NCI-H460 (cell line): ENCODE results near the gene ZNF236. TPM values are rescaled to one million over a fixed set of nuclear protein-coding genes. Genes with fewer than 3 reads are reported as not detected.

Source experiments
- DNase-seq: peaks from one replicate; pipeline ENCODE4 v3.0.0-alpha.2; 2016; ENCODE audit warnings: low read depth; ENCODE audit errors: extremely low read depth
- total RNA-seq: library from RNA; depleted of rRNA; stranded (reverse); fragments of >200 nt; shearing (Covaris generic); gene quantifications from 2 replicates; pipeline ENCODE4 v1.2.3, GENCODE V29; 2014

ZNF236 gene
- total RNA-seq, 1 experiment from 2014 or later = 4.7 TPM

DNA sequence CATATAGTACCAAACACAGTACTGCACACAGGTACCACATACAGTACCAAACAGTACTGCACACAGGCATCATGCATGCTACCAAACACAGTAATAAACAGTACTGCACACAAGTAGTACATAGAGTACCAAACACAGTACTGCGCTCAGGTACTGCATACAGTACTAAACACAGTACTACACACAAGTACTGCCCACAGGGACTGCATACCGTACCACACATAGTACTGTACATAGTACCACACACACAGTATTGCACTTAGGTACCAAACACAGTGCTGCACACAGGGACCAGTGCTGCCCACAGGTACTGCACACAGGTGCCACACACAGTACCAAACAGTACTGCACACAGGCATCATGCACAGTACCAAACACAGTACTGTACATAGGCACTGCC is 74.9 kb downstream of the ZNF236 start:
- DNase-seq = no peak

DNA sequence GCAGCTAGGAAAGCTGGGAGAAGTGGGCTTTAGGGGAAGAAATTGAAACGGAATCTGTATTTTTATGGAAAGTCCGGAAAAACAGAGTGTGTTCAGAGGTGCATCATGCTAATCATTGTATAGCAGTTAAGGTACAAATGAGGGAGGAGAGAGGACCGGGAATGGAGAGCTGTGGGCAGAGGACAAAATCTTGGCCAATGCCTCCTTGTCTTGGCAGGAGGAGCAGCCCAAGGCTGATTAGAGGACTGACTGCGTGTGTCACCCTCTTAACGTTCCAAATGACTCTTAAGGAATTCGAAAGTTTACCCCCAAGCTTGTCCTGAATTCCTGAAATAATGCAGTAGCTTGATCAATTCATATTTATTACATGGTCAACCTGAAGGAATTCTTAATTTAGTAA is 81.0 kb downstream of the ZNF236 start:
- no peak for DNase-seq

DNA sequence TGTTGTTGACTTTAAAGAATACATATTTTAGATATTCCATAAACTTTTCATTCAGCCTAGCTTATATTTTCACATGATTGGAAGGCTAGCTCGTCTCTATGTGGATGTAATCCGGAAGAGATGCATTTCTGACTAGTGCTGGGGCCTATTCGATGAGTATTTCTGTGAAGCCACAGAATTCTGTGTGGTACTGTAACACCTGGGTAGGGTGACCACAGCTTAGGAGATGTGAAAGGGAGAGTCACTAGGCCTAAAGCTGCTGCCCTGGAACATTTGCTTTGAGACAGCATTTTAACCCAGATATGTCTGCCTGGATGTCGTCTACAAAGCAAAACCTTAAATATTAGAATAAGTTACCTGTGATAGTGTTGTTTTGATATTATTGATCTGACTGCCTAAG is 83.5 kb downstream of the ZNF236 start:
- DNase-seq = no peak

DNA sequence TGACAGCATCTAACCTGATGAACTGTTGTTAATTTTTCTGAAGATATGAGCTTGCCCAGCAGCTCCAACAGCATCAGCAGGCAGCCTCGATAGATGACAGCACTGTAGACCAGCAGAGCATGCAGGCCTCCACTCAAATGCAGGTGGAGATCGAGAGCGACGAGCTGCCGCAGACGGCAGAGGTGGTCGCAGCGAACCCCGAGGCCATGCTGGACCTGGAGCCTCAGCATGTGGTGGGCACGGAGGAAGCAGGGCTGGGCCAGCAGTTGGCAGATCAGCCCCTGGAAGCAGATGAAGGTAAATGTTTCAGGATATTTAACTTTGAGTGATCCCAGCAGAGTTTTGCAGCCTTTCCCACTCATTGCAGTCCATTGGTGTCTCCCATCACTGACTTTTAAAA is 85.9 kb downstream of the ZNF236 start:
- DNase-seq = no peak

DNA sequence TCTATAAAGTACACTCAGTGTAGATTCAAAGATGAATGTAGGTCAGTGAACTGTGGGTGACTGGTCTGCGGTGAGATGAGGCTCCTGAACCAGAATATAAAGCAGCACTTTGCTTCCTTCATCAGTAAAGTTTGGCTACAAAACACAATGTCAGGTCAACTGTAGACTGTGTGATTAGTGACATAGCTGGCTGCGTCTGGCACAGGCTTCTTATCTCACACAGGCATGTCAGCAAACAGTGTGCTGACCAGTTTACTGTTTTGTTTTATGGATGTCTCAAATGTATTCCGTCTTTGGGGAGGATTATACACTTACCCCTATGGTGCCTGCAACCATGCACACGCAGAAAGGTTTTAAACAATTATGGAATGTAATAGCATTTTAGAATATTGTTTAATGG is 87.1 kb downstream of the ZNF236 start:
- no peak for DNase-seq

DNA sequence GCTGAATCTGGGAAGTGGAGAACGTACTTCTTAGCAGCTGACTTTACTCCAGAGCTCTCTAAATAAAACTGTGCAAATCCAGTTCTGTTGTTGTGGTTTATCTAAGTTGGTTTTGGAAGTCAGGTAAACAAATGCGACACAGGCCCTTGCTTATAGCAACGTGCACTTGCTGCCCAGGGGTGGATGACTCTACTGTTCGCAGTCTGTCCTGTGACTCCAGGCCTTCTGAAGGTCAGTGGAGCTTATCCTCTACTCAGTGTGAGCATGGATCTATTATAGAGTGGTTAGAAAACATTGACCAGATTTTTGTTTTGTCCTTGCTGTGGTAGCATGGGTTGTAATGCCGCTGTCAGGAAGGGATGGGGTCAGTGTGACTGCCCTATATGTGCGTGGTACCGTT is 89.1 kb downstream of the ZNF236 start:
- DNase-seq = no peak

DNA sequence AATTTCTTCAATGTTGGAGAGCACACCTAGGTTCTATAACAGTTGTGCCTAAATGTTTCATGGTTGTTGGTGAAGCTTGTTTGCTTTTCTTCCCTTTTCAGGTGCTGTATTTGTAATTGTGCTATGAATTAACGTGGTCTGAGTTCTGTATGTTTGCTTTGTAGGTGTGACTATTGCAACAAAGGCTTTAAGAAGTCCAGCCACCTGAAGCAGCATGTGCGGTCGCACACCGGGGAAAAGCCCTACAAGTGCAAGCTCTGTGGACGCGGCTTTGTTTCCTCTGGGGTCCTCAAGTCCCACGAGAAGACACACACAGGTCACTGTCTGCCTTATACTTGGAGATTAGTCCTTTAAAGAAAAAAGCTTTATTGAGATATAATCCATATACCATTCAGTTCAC is 91.2 kb downstream of the ZNF236 start:
- no peak for DNase-seq

DNA sequence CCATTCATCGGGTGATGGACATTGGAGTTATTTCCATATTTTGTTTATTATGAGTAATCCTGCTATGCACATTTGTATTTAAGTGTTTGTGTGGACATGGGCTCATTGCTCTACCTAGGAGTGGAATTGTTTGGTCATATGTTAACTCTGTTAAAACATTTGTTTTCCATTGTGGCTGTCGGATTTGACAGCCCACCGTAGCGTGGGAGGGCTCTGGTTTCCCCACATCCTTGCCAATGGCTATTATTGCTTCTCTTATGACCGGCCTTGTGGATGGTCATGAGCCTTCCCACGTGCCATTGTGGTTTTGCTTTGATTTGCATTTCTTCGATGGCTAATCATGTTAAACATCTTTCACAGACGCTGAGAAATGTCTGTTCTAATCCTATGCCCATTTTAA is 92.0 kb downstream of the ZNF236 start:
- DNase-seq = no peak

DNA sequence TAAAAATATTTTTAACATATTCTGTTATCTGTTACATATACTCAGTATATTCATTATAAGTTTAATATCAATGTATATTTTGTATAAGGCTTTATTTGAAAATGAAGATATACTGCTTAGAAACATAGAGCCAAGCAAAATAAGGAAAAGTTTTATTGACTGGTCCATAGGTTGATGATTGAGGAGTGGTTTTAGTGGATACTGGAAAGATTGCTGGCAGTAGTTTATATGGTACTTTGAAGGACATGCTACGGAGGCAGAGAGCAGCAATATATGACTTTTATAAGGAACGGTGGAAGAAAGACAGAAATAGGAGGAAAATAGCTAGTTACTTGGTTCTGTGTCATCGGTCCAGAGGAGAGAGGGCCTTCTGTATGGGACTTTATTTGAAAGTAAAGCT is 92.4 kb downstream of the ZNF236 start:
- DNase-seq = no peak

DNA sequence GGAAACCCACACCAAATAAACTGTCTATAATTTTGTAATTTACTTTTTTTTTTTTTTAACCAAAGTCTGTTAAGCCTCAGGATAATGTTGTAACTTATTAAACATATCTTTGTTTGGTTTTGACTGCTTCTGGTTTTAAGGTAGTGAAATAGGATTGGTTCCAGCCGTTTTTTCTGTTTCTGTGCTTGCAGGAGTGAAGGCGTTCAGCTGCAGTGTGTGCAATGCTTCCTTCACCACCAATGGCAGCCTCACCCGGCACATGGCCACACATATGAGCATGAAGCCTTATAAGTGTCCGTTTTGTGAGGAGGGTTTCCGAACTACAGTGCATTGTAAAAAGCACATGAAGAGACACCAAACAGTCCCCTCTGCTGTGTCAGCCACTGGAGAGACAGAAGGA is 93.1 kb downstream of the ZNF236 start:
- DNase-seq = no peak

DNA sequence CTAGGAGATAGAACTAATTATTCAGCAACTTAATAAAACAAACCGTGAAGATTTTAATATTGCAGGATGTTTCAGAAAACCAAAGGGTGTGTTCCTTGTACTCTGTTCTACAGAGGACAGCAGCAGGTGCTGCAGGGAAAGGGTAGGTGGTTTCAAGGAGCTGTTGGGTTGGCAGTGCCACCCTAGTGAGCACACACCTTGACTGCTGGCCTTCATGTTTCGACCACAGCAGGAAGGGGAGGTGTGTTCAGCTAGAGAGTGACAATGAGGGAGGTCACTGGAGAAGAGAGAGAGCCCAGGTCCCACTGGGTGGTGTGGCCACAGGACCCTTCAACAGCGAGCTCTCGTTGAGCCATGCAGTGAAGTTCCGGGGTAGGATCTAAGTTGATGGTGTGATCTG is 98.6 kb downstream of the ZNF236 start:
- no peak for DNase-seq

DNA sequence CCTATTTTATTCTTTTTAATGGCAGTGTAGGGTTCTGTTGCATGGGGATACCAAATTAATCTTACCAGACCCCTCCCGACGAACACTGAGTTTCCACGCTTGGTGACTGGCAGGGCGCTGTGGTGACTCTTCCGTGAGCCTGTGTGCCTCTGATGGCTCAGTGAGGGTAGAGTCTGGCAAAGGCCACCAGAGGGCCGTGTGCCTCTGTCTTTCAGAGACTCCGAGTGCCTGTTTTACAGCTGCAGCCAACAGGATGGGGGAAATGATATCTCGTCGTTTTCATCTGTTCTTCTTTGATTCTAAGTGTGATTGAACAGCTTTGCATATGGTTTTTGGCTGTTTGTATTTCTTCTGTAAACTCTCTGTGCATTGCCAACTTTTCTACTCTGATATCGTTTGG is 99.8 kb downstream of the ZNF236 start:
- DNase-seq = peak; percentile 52

DNA sequence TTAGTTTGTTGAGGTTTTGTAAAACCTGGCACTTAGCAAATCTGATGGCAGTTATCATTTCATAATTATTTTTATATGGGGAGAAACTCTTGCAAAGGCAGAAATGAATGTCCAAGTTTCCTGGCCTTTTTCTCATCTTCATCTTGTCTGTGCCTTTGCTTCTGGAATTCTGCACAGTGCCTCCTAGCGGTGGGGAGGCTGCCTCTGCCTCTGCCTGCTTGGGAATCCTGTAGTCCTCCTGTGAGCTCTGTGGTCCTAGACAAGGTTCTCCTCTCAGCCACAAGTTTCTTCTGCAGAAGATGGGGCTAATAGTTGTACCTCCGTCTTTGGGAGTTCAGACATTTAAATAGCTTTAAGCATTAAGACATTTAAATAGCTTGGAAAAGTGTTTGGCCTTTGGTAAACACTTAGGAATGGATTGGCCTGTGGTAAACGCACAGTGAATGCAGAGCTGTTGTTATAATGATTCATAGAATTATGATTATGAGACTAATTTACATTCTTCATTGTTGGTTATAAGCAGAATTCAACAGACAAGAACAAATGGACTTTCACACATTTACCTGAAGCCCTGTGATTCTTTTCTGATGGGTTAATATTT is 101.2 kb downstream of the ZNF236 start:
- DNase-seq = peak; percentile 28

DNA sequence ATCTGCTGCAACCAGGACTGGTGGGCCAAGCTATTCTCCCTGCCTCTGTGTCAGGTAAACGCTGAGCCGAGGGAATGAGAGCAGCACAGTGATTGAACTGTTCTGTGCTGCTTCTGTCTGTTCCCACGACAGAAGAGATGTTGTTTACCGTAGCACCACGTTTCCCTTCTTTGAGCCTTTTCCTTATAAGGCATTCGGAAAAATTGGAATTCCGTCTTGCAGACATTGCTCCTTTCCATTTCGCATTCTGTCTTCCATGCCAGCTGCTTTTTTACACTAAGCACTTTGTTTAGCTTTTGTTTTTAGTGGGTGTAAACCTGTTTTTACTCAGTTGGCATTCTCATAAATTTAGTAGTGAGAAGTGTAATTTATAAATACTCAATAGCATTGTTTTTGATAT is 103.1 kb downstream of the ZNF236 start:
- DNase-seq = no peak

DNA sequence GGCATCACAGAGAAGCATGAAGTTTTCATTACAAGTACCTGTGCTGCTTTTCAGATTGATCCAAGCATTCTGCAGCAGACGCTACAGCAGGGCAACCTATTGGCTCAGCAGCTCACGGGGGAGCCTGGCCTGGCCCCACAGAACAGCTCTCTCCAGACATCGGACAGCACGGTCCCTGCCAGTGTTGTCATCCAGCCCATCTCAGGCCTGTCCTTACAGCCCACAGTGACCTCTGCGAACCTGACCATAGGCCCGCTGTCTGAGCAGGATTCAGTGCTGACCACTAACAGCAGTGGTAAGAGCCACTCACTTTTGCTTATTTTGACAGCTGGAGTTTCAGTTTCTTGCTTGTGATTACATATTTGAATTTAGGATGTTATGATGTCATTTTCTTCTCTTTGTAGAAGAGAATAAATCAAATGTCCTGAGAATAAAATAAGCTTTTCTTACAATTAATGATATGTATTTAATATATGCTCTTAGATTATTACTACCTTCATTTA is 104.9 kb downstream of the ZNF236 start:
- DNase-seq = no peak

DNA sequence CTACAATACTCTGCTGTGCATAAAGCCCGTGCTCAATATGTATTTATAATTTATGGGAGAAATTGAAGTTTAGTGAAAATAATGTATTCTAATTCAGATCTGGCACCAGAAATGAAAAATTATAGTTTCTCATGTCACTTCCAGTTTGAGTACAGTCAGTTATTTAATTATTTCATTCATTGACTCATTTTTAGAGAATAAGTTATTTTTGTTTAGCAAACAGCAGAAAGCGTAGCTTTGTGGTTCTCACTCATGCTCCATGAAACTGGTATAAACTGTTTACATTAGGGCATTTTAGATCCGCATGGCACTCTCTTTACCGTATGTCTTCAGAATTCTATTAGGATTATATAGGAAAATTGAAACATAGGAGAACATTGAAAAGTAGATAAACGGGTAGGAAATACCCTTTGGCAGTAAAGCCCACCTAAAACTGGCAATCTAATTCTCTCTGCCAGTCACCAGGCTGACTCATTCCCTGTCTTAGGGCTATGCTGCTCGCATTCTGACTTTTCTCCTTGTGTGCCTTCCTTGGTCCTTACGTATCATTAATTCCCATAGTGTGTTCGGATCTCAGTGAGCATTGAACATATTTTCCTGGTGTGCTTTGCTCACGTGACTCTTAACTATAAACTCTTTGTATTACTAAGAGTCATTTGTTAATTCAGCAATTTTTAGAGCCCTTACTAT is 106.0 kb downstream of the ZNF236 start:
- DNase-seq = no peak

DNA sequence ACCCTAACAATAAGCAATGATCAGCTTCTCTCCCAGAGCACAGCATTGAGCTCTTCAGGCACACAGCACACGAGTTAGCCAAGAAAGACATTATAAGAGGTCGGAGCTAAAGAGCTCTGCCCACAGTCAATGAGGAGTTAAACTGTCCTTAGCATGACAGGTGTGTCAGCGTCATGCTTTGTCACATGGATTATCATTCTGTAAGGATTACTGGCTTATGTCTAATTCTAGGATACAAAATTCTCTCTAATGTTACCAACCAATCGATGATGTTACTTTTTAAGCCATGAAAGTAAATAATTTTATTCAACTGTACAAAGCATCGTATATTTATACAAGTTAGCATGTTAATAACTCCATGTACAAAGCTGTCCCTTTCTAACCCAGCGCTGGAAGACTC is 108.8 kb downstream of the ZNF236 start:
- DNase-seq = no peak

DNA sequence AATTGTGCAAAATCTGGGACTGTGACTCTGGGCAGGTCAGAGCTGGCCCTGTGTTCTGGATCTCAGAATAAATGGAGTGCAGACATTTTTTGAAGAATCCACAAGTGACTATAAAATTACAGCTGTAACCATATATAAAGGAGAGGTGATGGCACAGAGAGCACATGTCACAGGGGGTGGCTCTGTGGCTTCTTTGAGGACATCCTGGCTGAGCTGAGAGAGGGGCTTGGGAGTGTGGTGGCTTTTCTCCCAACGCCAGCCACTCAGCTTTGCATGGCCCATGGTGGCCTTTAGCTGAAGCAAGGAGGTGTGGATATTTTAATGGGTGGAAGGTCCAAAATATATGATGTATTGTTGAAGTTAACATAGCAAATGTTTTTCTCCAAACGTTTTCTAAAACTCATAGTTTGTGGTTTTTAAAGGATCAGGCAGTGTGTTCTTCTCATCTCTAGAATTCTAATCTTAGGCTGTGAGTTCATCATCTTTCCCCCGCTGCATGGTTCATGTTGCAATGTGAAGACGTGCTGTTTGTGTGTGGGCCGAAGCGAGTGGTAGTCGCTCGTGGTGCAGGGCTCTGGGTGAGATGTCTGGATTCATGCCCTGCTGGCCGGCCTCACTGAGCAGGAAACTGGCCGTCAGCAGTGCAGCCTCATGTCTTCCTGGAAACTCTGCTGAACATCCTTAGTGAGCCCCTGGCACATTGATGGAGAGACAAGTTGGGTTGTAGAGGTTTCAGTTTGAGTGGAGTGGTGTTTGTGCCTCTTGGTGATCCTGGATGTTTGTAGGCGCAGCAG is 109.9 kb downstream of the ZNF236 start:
- DNase-seq = no peak

DNA sequence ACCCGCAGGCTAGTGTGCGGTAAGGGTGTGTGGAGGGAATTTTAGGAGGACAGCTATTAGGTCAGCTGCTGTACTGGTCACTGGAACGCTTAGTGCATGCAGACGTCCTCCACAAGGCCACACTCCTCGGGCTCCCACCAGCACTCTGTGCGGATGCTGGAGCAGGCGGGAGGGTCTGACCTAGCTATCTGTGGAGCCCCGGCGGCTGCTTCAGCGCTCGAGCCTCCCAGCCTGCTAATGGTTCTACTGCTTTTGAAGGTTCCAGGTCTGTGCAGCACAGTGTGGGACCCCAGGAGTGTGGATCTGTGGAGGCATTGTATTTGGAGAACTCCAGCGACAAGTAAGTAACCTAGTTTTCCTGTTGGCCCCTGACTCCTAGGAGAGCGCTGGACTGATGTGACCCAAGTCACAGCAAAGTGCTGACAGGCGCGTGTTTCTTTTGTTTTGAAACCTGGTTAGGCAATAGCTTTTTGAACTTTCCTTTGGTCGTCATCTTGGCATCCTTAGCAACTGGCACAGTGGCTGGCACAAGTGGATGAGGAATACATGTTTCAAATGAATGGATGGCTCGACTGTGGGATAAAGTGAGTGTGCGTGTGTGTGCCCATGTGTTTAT is 113.5 kb downstream of the ZNF236 start:
- no peak for DNase-seq

DNA sequence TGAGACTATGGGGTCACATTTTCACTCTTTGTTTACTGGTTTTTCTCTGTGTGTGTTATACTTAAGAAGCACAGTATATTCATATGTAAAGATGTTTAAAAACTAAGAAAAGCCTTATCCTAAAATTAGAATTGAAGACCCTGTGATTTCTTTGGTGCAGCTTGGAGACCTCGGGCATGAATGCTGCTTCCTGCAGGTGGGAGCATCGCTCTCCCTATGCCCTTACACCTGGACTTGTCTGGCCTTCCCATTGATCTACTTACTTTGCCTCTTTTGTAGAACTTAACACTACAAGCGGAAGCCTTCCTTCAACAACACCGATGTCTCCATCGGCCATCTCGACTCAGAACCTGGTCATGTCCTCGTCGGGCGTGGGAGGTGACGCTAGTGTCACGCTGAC is 114.5 kb downstream of the ZNF236 start:
- DNase-seq = no peak

DNA sequence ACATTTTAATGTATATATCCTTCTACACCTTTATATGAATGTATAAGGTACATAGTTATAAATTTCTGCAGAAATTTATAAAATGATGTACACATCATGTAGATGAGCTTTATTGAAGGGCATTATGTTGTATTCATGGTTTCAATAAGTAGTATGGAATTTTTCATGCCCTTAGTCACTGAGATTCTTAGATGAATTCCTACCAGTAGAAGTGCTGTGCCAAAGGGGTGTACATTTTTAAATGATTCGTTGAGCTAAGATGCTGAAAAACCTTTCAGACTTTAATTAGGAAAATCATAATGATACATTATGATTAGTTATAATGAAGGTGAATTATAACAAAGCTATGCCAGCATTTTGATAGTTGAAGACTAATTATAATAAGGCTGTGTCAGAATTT is 115.2 kb downstream of the ZNF236 start:
- DNase-seq = no peak
